Nephron progenitor cell (in vitro differentiated cells): ENCODE data around the gene BCO2.

Experiments
- DNase-seq: peaks from one replicate; pipeline ENCODE4 v3.0.0; 2021
- H3K27ac Mint-ChIP-seq: 2 replicates; pipeline ENCODE4 v1.8.0; 2021; ENCODE audit warnings: mild to moderate bottlenecking, moderate library complexity, mixed read lengths
- H3K27me3 Mint-ChIP-seq: 2 replicates; pipeline ENCODE4 v1.8.0; 2021; ENCODE audit warnings: mild to moderate bottlenecking, low read depth, mixed read lengths; ENCODE audit not compliant: poor library complexity
- H3K36me3 Mint-ChIP-seq: 2 replicates; pipeline ENCODE4 v1.8.0; 2021; ENCODE audit warnings: low read depth, mixed read lengths
- H3K4me1 Mint-ChIP-seq: 2 replicates; pipeline ENCODE4 v1.8.0; 2021; ENCODE audit warnings: mixed read lengths
- H3K4me3 Mint-ChIP-seq: 2 replicates; pipeline ENCODE4 v1.8.0; 2021; ENCODE audit warnings: mild to moderate bottlenecking, moderate library complexity, mixed read lengths
- H3K9me3 Mint-ChIP-seq: 2 replicates; pipeline ENCODE4 v1.8.0; 2021; ENCODE audit warnings: mild to moderate bottlenecking, moderate library complexity, mixed read lengths
- CTCF ChIP-seq: fragments of 200-600 bp; sonication (generic); IDR thresholded peaks from 2 replicates; pipeline ENCODE4 v1.5.0; 2021; ENCODE audit warnings: antibody characterized with exemption

BCO2 gene

GRCh38 chr11:112174789-112175598, at the start of gene BCO2:
Gene BCO2, plus strand, starts transcription at chr11:112175512. Its CDS starts 90 bp downstream, at chr11:112175602.
- peak within 1 kb of the TSS; percentile 80 for H3K4me3 Mint-ChIP-seq
- TF ChIP-seq CTCF: peak; percentile 96
- peak; percentile 90 for DNase-seq
- peaks cover 31% of the 10 kb centered on the region for H3K4me1 Mint-ChIP-seq
- peak within 1 kb of the TSS; percentile 94 for H3K27ac Mint-ChIP-seq
- H3K36me3 Mint-ChIP-seq: no peaks in the 10 kb centered on the region
- H3K9me3 Mint-ChIP-seq: no peaks in the 10 kb centered on the region
- H3K27me3 Mint-ChIP-seq: peaks cover 10% of the 10 kb centered on the region

- H3K4me3 Mint-ChIP-seq: no peak overlapping the region
- H3K27ac Mint-ChIP-seq: no peak overlapping the region
- DNase-seq: no peak
- peaks cover 13% of the 10 kb centered on the region for H3K4me1 Mint-ChIP-seq
- TF ChIP-seq CTCF: no peak
- H3K36me3 Mint-ChIP-seq: no peaks in the 10 kb centered on the region
- H3K9me3 Mint-ChIP-seq: no peaks in the 10 kb centered on the region
- no peaks in the 10 kb centered on the region for H3K27me3 Mint-ChIP-seq
Measured at GRCh38 chr11:112127056-112127455, 48.3 kb upstream of the BCO2 start.

GRCh38 chr11:112128483-112129121, 46.7 kb upstream of the BCO2 start:
- Mint-ChIP-seq H3K4me1 (peaks cover 18% of the 10 kb centered on the region), H3K4me3 (no peak overlapping the region), H3K9me3 (no peaks in the 10 kb centered on the region), H3K27ac (no peak overlapping the region), H3K36me3 (no peaks in the 10 kb centered on the region), H3K27me3 (no peaks in the 10 kb centered on the region)
- TF ChIP-seq CTCF: no peak
- no peak for DNase-seq

GRCh38 chr11:112129656-112130055, 45.7 kb upstream of the BCO2 start:
- H3K36me3 Mint-ChIP-seq: peaks cover 6% of the 10 kb centered on the region
- H3K4me1 Mint-ChIP-seq: peaks cover 25% of the 10 kb centered on the region
- peaks cover 6% of the 10 kb centered on the region for H3K9me3 Mint-ChIP-seq
- no peak for DNase-seq
- no peak for TF ChIP-seq CTCF
- no peaks in the 10 kb centered on the region for H3K27me3 Mint-ChIP-seq
- H3K4me3 Mint-ChIP-seq: no peak overlapping the region
- no peak overlapping the region for H3K27ac Mint-ChIP-seq

GRCh38 chr11:112132737-112133136, 42.6 kb upstream of the BCO2 start:
- Mint-ChIP-seq H3K4me1 (peaks cover 25% of the 10 kb centered on the region), H3K27ac (no peak overlapping the region), H3K36me3 (peaks cover 6% of the 10 kb centered on the region), H3K9me3 (peaks cover 6% of the 10 kb centered on the region), H3K27me3 (peaks cover 4% of the 10 kb centered on the region), H3K4me3 (no peak overlapping the region)
- no peak for DNase-seq
- no peak for TF ChIP-seq CTCF
